IgD-negative memory B cell (primary cell): ENCODE measurements around the gene CEP55. TPM values are rescaled to one million over a fixed set of nuclear protein-coding genes. Genes with fewer than 3 reads are reported as not detected.

Experiments used
- H3K27ac Mint-ChIP-seq, 3 donors: one replicate each; pipeline ENCODE4 v1.8.0; 2020 to 2022; ENCODE audit warnings: mild to moderate bottlenecking in 3 of 3, mixed read lengths in 3 of 3, moderate library complexity in 1 of 3
- H3K27me3 Mint-ChIP-seq: one replicate; pipeline ENCODE4 v1.8.0; 2021; ENCODE audit warnings: mixed read lengths
- H3K36me3 Mint-ChIP-seq: one replicate; pipeline ENCODE4 v1.8.0; 2020; ENCODE audit warnings: mild to moderate bottlenecking, mixed read lengths
- H3K4me1 Mint-ChIP-seq, 3 donors: one replicate each; pipeline ENCODE4 v1.8.0; 2020 to 2022; ENCODE audit warnings: mixed read lengths in 3 of 3, mild to moderate bottlenecking in 1 of 3
- H3K4me3 Mint-ChIP-seq, 4 donors: one replicate each; pipeline ENCODE4 v1.8.0; 2020 to 2022; ENCODE audit warnings: mild to moderate bottlenecking in 4 of 4, mixed read lengths in 4 of 4, moderate library complexity in 3 of 4
- H3K9me3 Mint-ChIP-seq, 3 donors: one replicate each; pipeline ENCODE4 v1.8.0; 2020 to 2021; ENCODE audit warnings: mixed read lengths in 3 of 3, mild to moderate bottlenecking in 1 of 3
- polyA plus RNA-seq: library from polyadenylated mRNA; unstranded; fragments of 300-500 nt; fragmentation: Illumina TruSeq; gene quantifications from one replicate; pipeline ENCODE4 v1.2.3, GENCODE V29; 2021

Gene CEP55
- polyA plus RNA-seq, 1 donor from 2014 or later: 0.53 TPM

- H3K4me3 Mint-ChIP-seq: peak within 1 kb of the TSS; percentile 72 to 91 (median 84)
- peak within 1 kb of the TSS in 1 of 3 donors; percentile 32 for H3K27ac Mint-ChIP-seq
- no peaks in the 10 kb centered on the region for H3K36me3 Mint-ChIP-seq
- peaks cover 18% of the 10 kb centered on the region for H3K27me3 Mint-ChIP-seq
- H3K4me1 Mint-ChIP-seq: peaks cover 4 to 15% (median 13%) of the 10 kb centered on the region in 3 donors
- no peaks in the 10 kb centered on the region for H3K9me3 Mint-ChIP-seq
Observed at GRCh38 chr10:93482145-93482834, 14.1 kb upstream of the CEP55 start, which contains the start of gene MYOF. Gene MYOF, minus strand, starts transcription at chr10:93482334. Its CDS starts 140 bp downstream, at chr10:93482194.

- H3K4me3 Mint-ChIP-seq: no peak overlapping the region
- peaks cover 4 to 15% (median 13%) of the 10 kb centered on the region in 3 donors for H3K4me1 Mint-ChIP-seq
- H3K36me3 Mint-ChIP-seq: no peaks in the 10 kb centered on the region
- H3K9me3 Mint-ChIP-seq: no peaks in the 10 kb centered on the region
- no peak overlapping the region for H3K27ac Mint-ChIP-seq
- peaks cover 29% of the 10 kb centered on the region for H3K27me3 Mint-ChIP-seq
Observed at GRCh38 chr10:93485690-93486089, 10.7 kb upstream of the CEP55 start.

GRCh38 chr10:93488956-93489528 is 7.4 kb upstream of the CEP55 start:
- Mint-ChIP-seq H3K4me3 (no peak overlapping the region), H3K9me3 (no peaks in the 10 kb centered on the region), H3K4me1 (no peaks in the 10 kb centered on the region), H3K27me3 (peaks cover 16% of the 10 kb centered on the region), H3K36me3 (no peaks in the 10 kb centered on the region), H3K27ac (peak overlapping the region in 1 of 3 donors; percentile 48)

- no peak overlapping the region for H3K27ac Mint-ChIP-seq
- H3K4me3 Mint-ChIP-seq: no peak overlapping the region
- no peaks in the 10 kb centered on the region for H3K36me3 Mint-ChIP-seq
- H3K9me3 Mint-ChIP-seq: no peaks in the 10 kb centered on the region
- peaks cover 3 to 5% (median 4%) of the 10 kb centered on the region in 3 donors for H3K4me1 Mint-ChIP-seq
- H3K27me3 Mint-ChIP-seq: peaks cover 15% of the 10 kb centered on the region
Observed at GRCh38 chr10:93491602-93492121, 4.8 kb upstream of the CEP55 start.

GRCh38 chr10:93493162-93493561 is 3.2 kb upstream of the CEP55 start:
- Mint-ChIP-seq H3K4me1 (peaks cover 9 to 12% (median 9%) of the 10 kb centered on the region in 3 donors), H3K9me3 (no peaks in the 10 kb centered on the region), H3K36me3 (no peaks in the 10 kb centered on the region), H3K27ac (no peak overlapping the region), H3K27me3 (peaks cover 10% of the 10 kb centered on the region), H3K4me3 (peak overlapping the region in 1 of 4 donors; percentile 50)

- H3K9me3 Mint-ChIP-seq: no peaks in the 10 kb centered on the region
- H3K27me3 Mint-ChIP-seq: peaks cover 3% of the 10 kb centered on the region
- H3K27ac Mint-ChIP-seq: no peak overlapping the region
- no peaks in the 10 kb centered on the region for H3K36me3 Mint-ChIP-seq
- H3K4me1 Mint-ChIP-seq: peaks cover 11 to 23% (median 12%) of the 10 kb centered on the region in 3 donors
- peak overlapping the region in 1 of 4 donors; percentile 47 for H3K4me3 Mint-ChIP-seq
Observed at GRCh38 chr10:93494494-93494893, 1.9 kb upstream of the CEP55 start.

GRCh38 chr10:93495654-93496321 is 624 bp upstream of the CEP55 start:
- Mint-ChIP-seq H3K27ac (peak overlapping the region in 2 of 3 donors; percentile 66 to 78), H3K9me3 (no peaks in the 10 kb centered on the region), H3K4me3 (peak overlapping the region; percentile 85 to 97 (median 92)), H3K27me3 (no peaks in the 10 kb centered on the region), H3K36me3 (no peaks in the 10 kb centered on the region), H3K4me1 (peaks cover 11 to 23% (median 12%) of the 10 kb centered on the region in 3 donors)

- Mint-ChIP-seq H3K9me3 (no peaks in the 10 kb centered on the region), H3K36me3 (no peaks in the 10 kb centered on the region), H3K4me1 (peaks cover 18 to 23% (median 18%) of the 10 kb centered on the region in 3 donors)
Observed at GRCh38 chr10:93498166-93498565, 1.8 kb downstream of the CEP55 start.

GRCh38 chr10:93501650-93502049 is 5.2 kb downstream of the CEP55 start:
- no peak overlapping the region for H3K4me3 Mint-ChIP-seq
- H3K27me3 Mint-ChIP-seq: no peaks in the 10 kb centered on the region
- H3K27ac Mint-ChIP-seq: no peak overlapping the region
- H3K9me3 Mint-ChIP-seq: no peaks in the 10 kb centered on the region
- peaks cover 14 to 19% (median 16%) of the 10 kb centered on the region in 3 donors for H3K4me1 Mint-ChIP-seq
- no peaks in the 10 kb centered on the region for H3K36me3 Mint-ChIP-seq

More at GRCh38 chr10:93498166-93498565, 1.8 kb downstream of the CEP55 start:
- Mint-ChIP-seq H3K27me3 (no peaks in the 10 kb centered on the region), H3K27ac (peak overlapping the region; percentile 8 to 82 (median 37)), H3K4me3 (peak overlapping the region; percentile 85 to 97 (median 89))

GRCh38 chr10:93503075-93503474 is 6.7 kb downstream of the CEP55 start:
- no peaks in the 10 kb centered on the region for H3K9me3 Mint-ChIP-seq
- peak overlapping the region in 3 of 4 donors; percentile 6 to 78 (median 58) for H3K4me3 Mint-ChIP-seq
- H3K27me3 Mint-ChIP-seq: no peaks in the 10 kb centered on the region
- H3K4me1 Mint-ChIP-seq: peaks cover 10 to 14% (median 12%) of the 10 kb centered on the region in 3 donors
- peak overlapping the region in 1 of 3 donors; percentile 21 for H3K27ac Mint-ChIP-seq
- H3K36me3 Mint-ChIP-seq: no peaks in the 10 kb centered on the region

- peak overlapping the region in 1 of 3 donors; percentile 47 for H3K27ac Mint-ChIP-seq
- no peaks in the 10 kb centered on the region for H3K36me3 Mint-ChIP-seq
- H3K9me3 Mint-ChIP-seq: no peaks in the 10 kb centered on the region
- H3K27me3 Mint-ChIP-seq: no peaks in the 10 kb centered on the region
- H3K4me1 Mint-ChIP-seq: peaks cover 0 to 11% (median 6%) of the 10 kb centered on the region in 3 donors
- no peak overlapping the region for H3K4me3 Mint-ChIP-seq
Observed at GRCh38 chr10:93505075-93505474, 8.7 kb downstream of the CEP55 start.

- no peak overlapping the region for H3K27ac Mint-ChIP-seq
- H3K27me3 Mint-ChIP-seq: no peaks in the 10 kb centered on the region
- H3K9me3 Mint-ChIP-seq: no peaks in the 10 kb centered on the region
- H3K4me1 Mint-ChIP-seq: peaks cover 0 to 3% (median 2%) of the 10 kb centered on the region in 3 donors
- H3K36me3 Mint-ChIP-seq: no peaks in the 10 kb centered on the region
- no peak overlapping the region for H3K4me3 Mint-ChIP-seq
Observed at GRCh38 chr10:93509816-93510215, 13.4 kb downstream of the CEP55 start.

- no peaks in the 10 kb centered on the region for H3K9me3 Mint-ChIP-seq
- H3K27ac Mint-ChIP-seq: no peak overlapping the region
- no peaks in the 10 kb centered on the region for H3K27me3 Mint-ChIP-seq
- H3K4me3 Mint-ChIP-seq: no peak overlapping the region
- H3K4me1 Mint-ChIP-seq: peaks cover 4 to 6% (median 5%) of the 10 kb centered on the region in 3 donors
- no peaks in the 10 kb centered on the region for H3K36me3 Mint-ChIP-seq
Observed at GRCh38 chr10:93512565-93512964, 16.2 kb downstream of the CEP55 start.

- Mint-ChIP-seq H3K9me3 (no peaks in the 10 kb centered on the region), H3K4me1 (peaks cover 3 to 6% (median 4%) of the 10 kb centered on the region in 3 donors), H3K27ac (no peak overlapping the region), H3K36me3 (no peaks in the 10 kb centered on the region), H3K4me3 (no peak overlapping the region), H3K27me3 (no peaks in the 10 kb centered on the region)
Observed at GRCh38 chr10:93513091-93513490, 16.7 kb downstream of the CEP55 start.

GRCh38 chr10:93514521-93514920 is 18.1 kb downstream of the CEP55 start:
- Mint-ChIP-seq H3K27ac (no peak overlapping the region), H3K27me3 (no peaks in the 10 kb centered on the region), H3K4me1 (peaks cover 3 to 6% (median 4%) of the 10 kb centered on the region in 3 donors), H3K4me3 (no peak overlapping the region), H3K9me3 (no peaks in the 10 kb centered on the region), H3K36me3 (no peaks in the 10 kb centered on the region)
